OCI-LY3 (cell line): Measurements from ENCODE around the gene ABTB2.
A peak's percentile ranks its signal among the peaks of the same experiment; 100 is the strongest.

Experiments used
- H2AFZ ChIP-seq: fragments of 200-600, 300-600 bp; shearing (Covaris generic); 2 replicates; pipeline ENCODE4 v1.6.0; 2014; ENCODE audit warnings: antibody characterized with exemption, low read depth, low read length
- H3K27ac ChIP-seq: fragments of 200-600, 300-600 bp; sonication (generic); 2 replicates; pipeline ENCODE4 v1.5.1; 2014; ENCODE audit warnings: mild to moderate bottlenecking, low read length, moderate library complexity, mixed read lengths
- H3K27me3 ChIP-seq: fragments of 200-600, 300-600 bp; sonication (generic); 2 replicates; pipeline ENCODE4 v1.6.1; 2014; ENCODE audit warnings: low read depth, low read length, mixed read lengths
- H3K36me3 ChIP-seq: fragments of 200-600, 300-600 bp; sonication (generic); replicated peaks from 2 replicates; pipeline ENCODE3; 2014; ENCODE audit warnings: low read depth, low read length, mixed read lengths
- H3K4me1 ChIP-seq: fragments of 300-600, 200-600 bp; sonication (generic); 2 replicates; pipeline ENCODE4 v1.6.1; 2014; ENCODE audit warnings: low read length, mixed read lengths
- H3K4me2 ChIP-seq: fragments of 200-600, 300-600 bp; sonication (generic); 2 replicates; pipeline ENCODE4 v1.6.1; 2014; ENCODE audit warnings: low read length, mixed read lengths
- H3K4me3 ChIP-seq: fragments of 300-600, 200-600 bp; sonication (generic); 2 replicates; pipeline ENCODE4 v1.5.1; 2014; ENCODE audit warnings: antibody characterized with exemption, mild to moderate bottlenecking, low read length, moderate library complexity
- H3K79me2 ChIP-seq: fragments of 300-600, 200-600 bp; shearing (Covaris generic); 2 replicates; pipeline ENCODE4 v1.6.1; 2014; ENCODE audit warnings: mild to moderate bottlenecking, low read length, mixed read lengths
- H3K9ac ChIP-seq: fragments of 300-600, 200-600 bp; shearing (Covaris generic); 2 replicates; pipeline ENCODE4 v1.6.0; 2014; ENCODE audit warnings: mild to moderate bottlenecking, low read length, moderate library complexity
- H3K9me3 ChIP-seq: fragments of 200-600, 300-600 bp; shearing (Covaris generic); 2 replicates; pipeline ENCODE4 v1.6.1; 2014; ENCODE audit warnings: low read length, mixed read lengths; ENCODE audit not compliant: insufficient read depth
- H4K20me1 ChIP-seq: fragments of 200-600, 300-600 bp; sonication (generic); 2 replicates; pipeline ENCODE4 v1.6.1; 2016; ENCODE audit warnings: low read length, mixed read lengths; ENCODE audit not compliant: insufficient read depth
- CTCF ChIP-seq: fragments of 200-600, 300-600 bp; sonication (generic); IDR thresholded peaks from 2 replicates; pipeline ENCODE4 v1.5.1; 2014; ENCODE audit warnings: antibody characterized with exemption, low read length, low read depth
- EZH2phosphoT487 ChIP-seq: fragments of 200-600 bp; shearing (Covaris generic); IDR thresholded peaks from 2 replicates; pipeline ENCODE4 v1.6.1; 2018; ENCODE audit warnings: antibody characterized with exemption, mixed run types, low read depth

Gene ABTB2

GRCh38 chr11:34167961-34168360 lies 189.8 kb downstream of the ABTB2 start:
- Histone ChIP-seq H2AFZ (no peak overlapping the region), H3K9ac (no peak overlapping the region), H3K79me2 (no peaks in the 10 kb centered on the region), H3K4me1 (no peaks in the 10 kb centered on the region), H3K27ac (no peak overlapping the region), H3K4me2 (no peak overlapping the region), H3K9me3 (no peaks in the 10 kb centered on the region), H4K20me1 (no peaks in the 10 kb centered on the region), H3K36me3 (peaks cover 3% of the 10 kb centered on the region), H3K27me3 (no peaks in the 10 kb centered on the region), H3K4me3 (no peak overlapping the region)
- TF ChIP-seq CTCF, result no peak
- no peak for TF ChIP-seq EZH2phosphoT487

GRCh38 chr11:34166806-34167740 lies 190.7 kb downstream of the ABTB2 start:
- H3K9me3 ChIP-seq, result no peaks in the 10 kb centered on the region
- H4K20me1 ChIP-seq, result no peaks in the 10 kb centered on the region
- peaks cover 6% of the 10 kb centered on the region for H3K36me3 ChIP-seq
- H3K4me2 ChIP-seq, result no peak overlapping the region
- H3K79me2 ChIP-seq, result no peaks in the 10 kb centered on the region
- H3K4me3 ChIP-seq, result no peak overlapping the region
- no peak overlapping the region for H3K9ac ChIP-seq
- no peak overlapping the region for H3K27ac ChIP-seq
- H3K27me3 ChIP-seq, result no peaks in the 10 kb centered on the region
- no peak overlapping the region for H2AFZ ChIP-seq
- no peaks in the 10 kb centered on the region for H3K4me1 ChIP-seq
- TF ChIP-seq CTCF (no peak), EZH2phosphoT487 (no peak)

GRCh38 chr11:34165786-34166555 lies 191.8 kb downstream of the ABTB2 start:
- peaks cover 6% of the 10 kb centered on the region for H3K36me3 ChIP-seq
- H3K79me2 ChIP-seq, result no peaks in the 10 kb centered on the region
- H3K27ac ChIP-seq, result no peak overlapping the region
- H3K4me1 ChIP-seq, result no peaks in the 10 kb centered on the region
- no peak overlapping the region for H2AFZ ChIP-seq
- 0 out of 2 replicates have a peak, but pooled peaks have one; percentile 6 for TF ChIP-seq CTCF
- TF ChIP-seq EZH2phosphoT487, result no peak
- no peak overlapping the region for H3K9ac ChIP-seq
- H3K27me3 ChIP-seq, result no peaks in the 10 kb centered on the region
- H4K20me1 ChIP-seq, result no peaks in the 10 kb centered on the region
- no peak overlapping the region for H3K4me3 ChIP-seq
- no peaks in the 10 kb centered on the region for H3K9me3 ChIP-seq
- no peak overlapping the region for H3K4me2 ChIP-seq

- Histone ChIP-seq H3K4me3 (no peak overlapping the region), H2AFZ (no peak overlapping the region), H3K9ac (no peak overlapping the region), H3K27me3 (no peaks in the 10 kb centered on the region), H4K20me1 (no peaks in the 10 kb centered on the region), H3K79me2 (no peaks in the 10 kb centered on the region), H3K4me1 (no peaks in the 10 kb centered on the region), H3K27ac (no peak overlapping the region), H3K36me3 (peaks cover 8% of the 10 kb centered on the region), H3K4me2 (no peak overlapping the region), H3K9me3 (no peaks in the 10 kb centered on the region)
- TF ChIP-seq EZH2phosphoT487 (no peak), CTCF (no peak)
Measured at GRCh38 chr11:34165121-34165520, 192.7 kb downstream of the ABTB2 start.
